ENCODE measurements around the gene KRTAP10-5. TPM values are rescaled to one million over a fixed set of nuclear protein-coding genes. Genes with fewer than 3 reads are reported as not detected.

KRTAP10-5 gene
- total RNA-seq, 5 donors from 2014 or later (not counting 1 experiment from before 2014, with no cell fraction given), result not detected

GRCh38 chr21:44579056-44579832, 1.2 kb downstream of the KRTAP10-5 start:
- POLR2A ChIA-PET, result no interaction called here
- Histone ChIP-seq H3K9me3 (no peaks in the 10 kb centered on the region), H3K4me3 (ENCODE audit: control insufficient read depth in 1 of 2, extremely low read depth in 1 of 2, low read length in 1 of 2) (no peak overlapping the region), H3K27me3 (replicated peaks in 1 of 2; ENCODE audit: control insufficient read depth in 2 of 2, extremely low read depth in 1 of 2, insufficient read depth in 2 of 2, low read length in 1 of 2) (peaks cover 0 to 20% of the 10 kb centered on the region in 2 experiments), H3K27ac (ENCODE audit: low read length) (no peak overlapping the region), H3K4me1 (ENCODE audit: control insufficient read depth in 1 of 2, extremely low read depth in 1 of 2, insufficient read depth in 2 of 2, low read length in 2 of 2) (peaks cover 0 to 10% of the 10 kb centered on the region in 2 experiments), H3K36me3 (ENCODE audit: control insufficient read depth in 2 of 2, extremely low read depth in 1 of 2, insufficient read depth in 1 of 2, low read length in 1 of 2) (no peaks in the 10 kb centered on the region)
- CTCF ChIA-PET, result no interaction called here
- H3K36me3 Mint-ChIP-seq, result no peaks in the 10 kb centered on the region
- H3K9me3 Mint-ChIP-seq, result peaks cover 8 to 29% (median 16%) of the 10 kb centered on the region in 3 donors
- peaks cover 14 to 19% of the 10 kb centered on the region in 2 donors for H3K27me3 Mint-ChIP-seq
- no peak overlapping the region for H3K27ac Mint-ChIP-seq
- ATAC-seq (replicated peaks in 1 of 4), result no peak
- 66% methylated on average over 10 of the region's 22 CpGs for WGBS (ENCODE audit: insufficient coverage)
- H3K4me1 Mint-ChIP-seq, result peaks cover 19 to 30% (median 19%) of the 10 kb centered on the region in 3 donors
- DNase-seq, result peak in 2 of 35 experiments; percentile 3 to 17
- no peak overlapping the region for H3K4me3 Mint-ChIP-seq

DNA sequence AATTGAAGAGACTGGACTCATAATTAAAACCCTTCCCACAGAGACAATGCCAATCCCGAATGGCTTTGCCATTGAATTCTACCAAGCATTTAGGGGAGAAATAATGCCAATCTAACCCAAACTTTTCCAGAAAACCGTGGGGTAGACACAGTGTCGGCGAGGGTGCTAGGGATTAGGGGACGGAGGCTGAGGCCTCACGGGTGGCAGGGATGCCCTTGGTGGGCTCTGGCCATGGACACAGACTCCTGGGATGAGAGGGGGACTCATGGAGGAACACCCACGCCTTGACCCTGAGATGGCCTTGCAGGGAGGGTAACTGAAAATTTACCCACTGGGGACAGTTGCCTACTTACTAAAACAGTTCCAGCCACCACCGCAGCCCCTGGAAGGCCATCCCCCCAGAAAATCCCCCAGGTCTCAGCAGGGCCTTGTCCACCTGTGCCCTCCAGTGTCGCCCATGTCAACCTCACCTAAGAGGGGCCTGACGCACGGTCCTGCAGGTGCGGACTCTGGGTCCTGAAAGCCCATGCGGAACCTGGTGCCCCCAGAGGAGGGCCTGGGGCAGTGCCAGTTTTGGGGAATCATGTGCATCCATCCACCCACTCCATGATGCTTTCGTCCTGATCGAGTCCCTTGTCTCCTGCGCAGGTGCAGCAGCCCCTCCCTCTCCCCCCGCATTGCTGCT, 1.9 kb downstream of the KRTAP10-5 start:
- Mint-ChIP-seq H3K4me3 (no peak overlapping the region), H3K27ac (peak overlapping the region in 1 of 2 donors; percentile 72), H3K9me3 (peaks cover 8 to 29% (median 16%) of the 10 kb centered on the region in 3 donors), H3K27me3 (peaks cover 13 to 15% of the 10 kb centered on the region in 2 donors), H3K4me1 (peaks cover 12 to 27% (median 12%) of the 10 kb centered on the region in 3 donors), H3K36me3 (no peaks in the 10 kb centered on the region)
- H3K36me3 ChIP-seq (ENCODE audit: control insufficient read depth in 2 of 2, extremely low read depth in 1 of 2, insufficient read depth in 1 of 2, low read length in 1 of 2), result no peaks in the 10 kb centered on the region
- 94% methylated on average over 9 of the region's 17 CpGs for WGBS (ENCODE audit: insufficient coverage)
- CTCF ChIA-PET, result no interaction called here
- H3K4me1 ChIP-seq (ENCODE audit: control insufficient read depth in 1 of 2, extremely low read depth in 1 of 2, insufficient read depth in 2 of 2, low read length in 2 of 2), result peaks cover 0 to 7% of the 10 kb centered on the region in 2 experiments
- DNase-seq (peak in 1 of 35 experiments; percentile 2), ATAC-seq (replicated peaks in 1 of 4) (no peak)
- no peak overlapping the region for H3K4me3 ChIP-seq (ENCODE audit: control insufficient read depth in 1 of 2, extremely low read depth in 1 of 2, low read length in 1 of 2)
- peaks cover 0 to 21% of the 10 kb centered on the region in 2 experiments for H3K27me3 ChIP-seq (replicated peaks in 1 of 2; ENCODE audit: control insufficient read depth in 2 of 2, extremely low read depth in 1 of 2, insufficient read depth in 2 of 2, low read length in 1 of 2)
- H3K9me3 ChIP-seq, result no peaks in the 10 kb centered on the region
- POLR2A ChIA-PET, result no interaction called here
- no peak overlapping the region for H3K27ac ChIP-seq (ENCODE audit: low read length)

DNA sequence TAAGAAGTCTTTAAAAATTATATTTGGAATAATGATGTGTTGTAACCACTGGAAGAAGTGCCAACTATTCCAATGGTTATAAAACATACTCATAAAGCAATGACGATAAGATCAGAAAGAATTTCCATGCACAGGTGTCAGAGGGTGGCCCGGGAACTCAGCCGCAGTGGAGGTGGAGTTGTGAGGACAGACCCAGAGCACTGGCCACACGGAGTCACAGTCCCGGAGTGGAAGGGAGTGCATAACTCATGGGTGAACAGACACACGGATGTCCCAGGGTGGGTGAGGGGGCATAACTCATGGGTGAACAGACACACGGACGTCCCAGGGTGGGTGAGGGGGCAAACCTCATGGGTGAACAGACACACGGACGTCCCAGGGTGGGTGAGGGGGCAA, 4.4 kb downstream of the KRTAP10-5 start:
- WGBS (ENCODE audit: insufficient coverage), result 79% methylated on average over 4 of the region's 10 CpGs
- no peak overlapping the region for H3K27ac Mint-ChIP-seq
- H3K36me3 Mint-ChIP-seq, result no peaks in the 10 kb centered on the region

DNA sequence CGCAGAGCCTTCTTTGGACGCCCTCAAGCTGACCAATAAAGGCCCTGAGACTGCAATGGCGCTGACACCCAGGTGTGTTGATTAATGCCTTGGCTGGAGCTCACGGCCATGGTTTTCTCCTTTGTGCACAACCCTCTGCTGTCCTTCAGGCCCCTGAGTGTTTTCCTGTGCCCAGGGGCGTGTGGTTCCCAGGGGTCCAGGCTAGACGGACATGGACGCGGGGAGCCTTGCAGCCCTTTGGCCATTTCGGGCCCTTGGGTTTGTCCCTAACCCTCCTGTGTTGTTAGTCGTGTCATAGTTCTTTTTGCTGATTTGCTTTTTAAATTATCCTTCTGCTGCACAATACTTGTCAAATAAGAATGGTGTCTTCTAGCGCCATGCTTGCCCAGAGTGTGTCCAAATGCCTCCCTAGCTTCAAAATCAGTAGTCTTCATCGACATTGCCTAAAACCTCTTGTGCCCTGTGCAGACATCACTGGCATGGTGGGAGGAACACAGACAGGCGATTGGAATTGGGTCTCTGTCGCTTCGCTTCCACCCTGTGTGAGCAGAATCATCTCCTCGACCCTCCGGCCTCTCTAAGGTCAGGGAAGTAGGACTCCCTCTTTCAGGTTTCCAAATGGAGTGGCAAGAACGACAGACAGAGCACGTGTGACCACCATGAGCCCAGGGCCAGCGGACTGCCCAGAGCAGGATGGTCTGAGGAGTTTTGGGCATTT, 4.9 kb downstream of the KRTAP10-5 start:
- CTCF ChIA-PET, result no interaction called here

More for the DNA sequence above, 4.4 kb downstream of the KRTAP10-5 start:
- ChIA-PET CTCF (no interaction called here), POLR2A (no interaction called here)
- ATAC-seq (replicated peaks in 1 of 4) (no peak), DNase-seq (no peak)
- Mint-ChIP-seq H3K27me3 (peaks cover 9 to 16% of the 10 kb centered on the region in 2 donors), H3K4me3 (no peak overlapping the region), H3K4me1 (peaks cover under 1 to 12% (median 5%) of the 10 kb centered on the region in 3 donors), H3K9me3 (peaks cover 4 to 21% (median 9%) of the 10 kb centered on the region in 3 donors)
- Histone ChIP-seq H3K27me3 (replicated peaks in 1 of 2; ENCODE audit: control insufficient read depth in 2 of 2, extremely low read depth in 1 of 2, insufficient read depth in 2 of 2, low read length in 1 of 2) (peaks cover 0 to 33% of the 10 kb centered on the region in 2 experiments), H3K36me3 (ENCODE audit: control insufficient read depth in 2 of 2, extremely low read depth in 1 of 2, insufficient read depth in 1 of 2, low read length in 1 of 2) (no peaks in the 10 kb centered on the region), H3K27ac (ENCODE audit: low read length) (no peak overlapping the region), H3K9me3 (no peaks in the 10 kb centered on the region), H3K4me1 (ENCODE audit: control insufficient read depth in 1 of 2, extremely low read depth in 1 of 2, insufficient read depth in 2 of 2, low read length in 2 of 2) (peaks cover 0 to 7% of the 10 kb centered on the region in 2 experiments), H3K4me3 (ENCODE audit: control insufficient read depth in 1 of 2, extremely low read depth in 1 of 2, low read length in 1 of 2) (no peak overlapping the region)

DNA sequence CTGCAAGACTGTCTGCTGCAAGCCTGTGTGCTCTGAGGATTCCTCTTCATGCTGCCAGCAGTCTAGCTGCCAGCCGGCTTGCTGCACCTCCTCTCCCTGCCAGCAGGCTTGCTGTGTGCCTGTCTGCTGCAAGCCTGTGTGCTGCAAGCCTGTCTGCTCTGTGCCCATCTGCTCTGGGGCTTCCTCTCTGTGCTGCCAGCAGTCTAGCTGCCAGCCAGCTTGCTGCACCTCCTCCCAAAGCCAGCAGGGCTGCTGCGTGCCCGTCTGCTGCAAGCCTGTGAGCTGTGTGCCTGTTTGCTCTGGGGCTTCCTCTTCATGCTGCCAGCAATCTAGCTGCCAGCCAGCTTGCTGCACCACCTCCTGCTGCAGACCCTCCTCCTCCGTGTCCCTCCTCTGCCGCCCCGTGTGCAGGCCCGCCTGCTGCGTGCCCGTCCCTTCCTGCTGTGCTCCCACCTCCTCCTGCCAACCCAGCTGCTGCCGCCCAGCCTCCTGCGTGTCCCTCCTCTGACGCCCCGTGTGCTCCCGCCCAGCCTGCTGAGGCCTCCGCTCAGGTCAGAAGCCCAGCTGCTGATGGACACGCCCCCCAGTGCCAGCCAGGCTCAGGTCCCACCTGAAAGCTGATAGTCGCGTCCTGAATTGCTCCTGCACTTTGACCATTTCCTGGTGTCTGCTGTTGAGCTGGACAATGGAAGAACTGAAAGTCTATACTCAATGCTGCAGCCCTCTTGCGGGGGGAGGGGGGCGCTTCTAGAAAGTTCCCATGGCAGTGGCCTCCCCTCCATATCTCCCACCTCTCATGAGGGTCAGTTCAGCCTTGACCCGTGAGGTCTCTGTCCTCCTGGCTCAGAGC, 5.7 kb downstream of the KRTAP10-5 start:
- H3K4me3 Mint-ChIP-seq, result no peak overlapping the region
- peaks cover 9 to 12% of the 10 kb centered on the region in 2 donors for H3K27me3 Mint-ChIP-seq

More for the DNA sequence above, 4.9 kb downstream of the KRTAP10-5 start:
- no peaks in the 10 kb centered on the region for H3K36me3 Mint-ChIP-seq
- ATAC-seq (replicated peaks in 1 of 4), result no peak
- H3K27ac Mint-ChIP-seq, result no peak overlapping the region
- H3K27ac ChIP-seq (ENCODE audit: low read length), result no peak overlapping the region
- peaks cover 0 to 7% of the 10 kb centered on the region in 2 experiments for H3K4me1 ChIP-seq (ENCODE audit: control insufficient read depth in 1 of 2, extremely low read depth in 1 of 2, insufficient read depth in 2 of 2, low read length in 2 of 2)
- peaks cover 4 to 17% (median 8%) of the 10 kb centered on the region in 3 donors for H3K9me3 Mint-ChIP-seq
- H3K27me3 ChIP-seq (replicated peaks in 1 of 2; ENCODE audit: control insufficient read depth in 2 of 2, extremely low read depth in 1 of 2, insufficient read depth in 2 of 2, low read length in 1 of 2), result peaks cover 0 to 33% of the 10 kb centered on the region in 2 experiments
- H3K4me1 Mint-ChIP-seq, result peaks cover 0 to 12% (median 5%) of the 10 kb centered on the region in 3 donors
- POLR2A ChIA-PET, result no interaction called here
- 84% methylated on average over 16 of the region's 20 CpGs for WGBS (ENCODE audit: insufficient coverage)
- DNase-seq, result peak in 1 of 35 experiments; percentile 23
- no peaks in the 10 kb centered on the region for H3K9me3 ChIP-seq
- H3K27me3 Mint-ChIP-seq, result peaks cover 9 to 16% of the 10 kb centered on the region in 2 donors
- H3K36me3 ChIP-seq (ENCODE audit: control insufficient read depth in 2 of 2, extremely low read depth in 1 of 2, insufficient read depth in 1 of 2, low read length in 1 of 2), result no peaks in the 10 kb centered on the region
- no peak overlapping the region for H3K4me3 Mint-ChIP-seq
- H3K4me3 ChIP-seq (ENCODE audit: control insufficient read depth in 1 of 2, extremely low read depth in 1 of 2, low read length in 1 of 2), result no peak overlapping the region

More for the DNA sequence above, 5.7 kb downstream of the KRTAP10-5 start:
- Mint-ChIP-seq H3K9me3 (peaks cover 0 to 15% (median 8%) of the 10 kb centered on the region in 3 donors), H3K36me3 (no peaks in the 10 kb centered on the region), H3K4me1 (peaks cover 0 to 12% (median 2%) of the 10 kb centered on the region in 3 donors), H3K27ac (no peak overlapping the region)
- Histone ChIP-seq H3K36me3 (ENCODE audit: control insufficient read depth in 2 of 2, extremely low read depth in 1 of 2, insufficient read depth in 1 of 2, low read length in 1 of 2) (no peaks in the 10 kb centered on the region), H3K27me3 (replicated peaks in 1 of 2; ENCODE audit: control insufficient read depth in 2 of 2, extremely low read depth in 1 of 2, insufficient read depth in 2 of 2, low read length in 1 of 2) (peaks cover 0 to 36% of the 10 kb centered on the region in 2 experiments), H3K4me3 (ENCODE audit: control insufficient read depth in 1 of 2, extremely low read depth in 1 of 2, low read length in 1 of 2) (no peak overlapping the region), H3K27ac (ENCODE audit: low read length) (no peak overlapping the region), H3K9me3 (no peaks in the 10 kb centered on the region), H3K4me1 (ENCODE audit: control insufficient read depth in 1 of 2, extremely low read depth in 1 of 2, insufficient read depth in 2 of 2, low read length in 2 of 2) (peaks cover 0 to 7% of the 10 kb centered on the region in 2 experiments)
- CTCF ChIA-PET, result no interaction called here
- 37% methylated on average over 20 of the region's 21 CpGs for WGBS (ENCODE audit: insufficient coverage)
- peak in 2 of 35 experiments; percentile 2 to 10 for DNase-seq
- no peak for ATAC-seq (replicated peaks in 1 of 4)
- POLR2A ChIA-PET, result no interaction called here

All from T-cell (primary cell).